ENCODE results near the gene DRGX. TPM values are rescaled to one million over a fixed set of nuclear protein-coding genes. Genes with fewer than 3 reads are reported as not detected.

DRGX gene
- total and polyA plus RNA-seq, 2 of the 13 experiments (the other 11 are each of a cell fraction or from before 2014, with no cell fraction given), result not detected

- CTCF ChIA-PET (ENCODE audit: low intra/inter-chr PET ratio, low total read pairs), result no interaction called here
Measured at GRCh38 chr10:49370326-49371100, 25.4 kb downstream of the DRGX start.

More at GRCh38 chr10:49370326-49371100, 25.4 kb downstream of the DRGX start:
- BruUV-seq (replicated peaks), result no TSS peak
- DNase-seq (ENCODE audit: low spot score) (no peak), FAIRE-seq (no peak), ATAC-seq (no peak)
- intact Hi-C loops (cut with micrococcal nuclease; ENCODE audit: unreplicated experiment), result no loop called here
- in situ Hi-C loops (cut with HindIII; ENCODE audit: extremely low pct_ligation_motif_present, low pct_unique_long_range_greater_than_20kb), result no loop called here
- Histone ChIP-seq H3K9ac (ENCODE audit: insufficient read depth, low read depth, low read length) (no peak overlapping the region), H2AFZ (ENCODE audit: low read length) (no peak overlapping the region), H3K79me2 (ENCODE audit: insufficient read depth, low read length) (no peaks in the 10 kb centered on the region), H3K36me3 (replicated peaks in 1 of 2; ENCODE audit: control insufficient read depth in 1 of 2, insufficient read depth in 2 of 2, low read length in 2 of 2) (no peaks in the 10 kb centered on the region), H3K27ac (ENCODE audit: extremely low read length, insufficient read depth, low read length) (no peak overlapping the region), H3K4me3 (replicated peaks in 1 of 3; ENCODE audit: insufficient read depth in 1 of 3, low read depth in 2 of 3, low read length in 3 of 3) (no peak overlapping the region), H3K4me2 (ENCODE audit: low read depth, low read length) (no peak overlapping the region), H3K4me1 (ENCODE audit: insufficient read depth, low read length) (no peaks in the 10 kb centered on the region), H3K9me3 (ENCODE audit: low read length) (no peaks in the 10 kb centered on the region), H3K27me3 (ENCODE audit: control insufficient read depth in 1 of 2, insufficient read depth in 2 of 2, low read length in 2 of 2) (0 out of 5 replicates have a peak, but pooled peaks cover 0 to 3% of the 10 kb centered on the region in 2 experiments), H4K20me1 (ENCODE audit: insufficient read depth, low read length) (no peaks in the 10 kb centered on the region)
- POLR2A ChIA-PET, result no interaction called here
- TF ChIP-seq ZBTB20 (CRISPR knock-in tag; IDR thresholded peaks at IDR 0.05; ENCODE audit: borderline replicate concordance, low read depth) (no peak), TAF1 (CRISPR knock-in tag; IDR thresholded peaks at IDR 0.05) (no peak), ZNF652 (CRISPR knock-in tag; IDR thresholded peaks at IDR 0.05; ENCODE audit: borderline replicate concordance, low read depth) (no peak), BRD4 (CRISPR knock-in tag; IDR thresholded peaks at IDR 0.05) (no peak), HOXA3 (CRISPR knock-in tag; IDR thresholded peaks at IDR 0.05) (no peak), BCL3 (CRISPR knock-in tag; IDR thresholded peaks at IDR 0.05) (no peak)
- WGBS (ENCODE audit: low lambda C conversion rate), result 31% methylated on average over 8 of the region's 8 CpGs

All from HepG2 (cell line).